NCI-H2029 (cell line): ENCODE data around the gene JAG1.
"Not testable (repeated sequence)": the region's sequence is repeated elsewhere in the genome, so short reads cannot be mapped to it uniquely, and the experiment has no call there.

ENCODE experiments used
- DNase-seq: peaks from one replicate; lab custom pipeline; 2025; lab: John Stamatoyannopoulos, UW

Gene JAG1

GRCh38 chr20:10637031-10637559, 36.7 kb downstream of the JAG1 start:
- no peak for DNase-seq

- DNase-seq = no peak
Observed at GRCh38 chr20:10636326-10636818, 37.4 kb downstream of the JAG1 start.

- DNase-seq = no peak
Observed at GRCh38 chr20:10635476-10636208, 38.2 kb downstream of the JAG1 start.

- no peak for DNase-seq
Observed at GRCh38 chr20:10634683-10635411, 39.0 kb downstream of the JAG1 start.

GRCh38 chr20:10634211-10634610, 39.6 kb downstream of the JAG1 start:
- DNase-seq = no peak

GRCh38 chr20:10633718-10634117, 40.1 kb downstream of the JAG1 start:
- no peak for DNase-seq

GRCh38 chr20:10632721-10633509, 40.9 kb downstream of the JAG1 start:
- no peak for DNase-seq

- no peak for DNase-seq
Observed at GRCh38 chr20:10631126-10631525, 42.7 kb downstream of the JAG1 start.

GRCh38 chr20:10629946-10630650, 43.7 kb downstream of the JAG1 start:
- DNase-seq = no peak

GRCh38 chr20:10626896-10627295, 46.9 kb downstream of the JAG1 start:
- DNase-seq = no peak

GRCh38 chr20:10625641-10626040, 48.2 kb downstream of the JAG1 start:
- no peak for DNase-seq

GRCh38 chr20:10622657-10623418, 51.0 kb downstream of the JAG1 start:
- no peak for DNase-seq

- DNase-seq = no peak
Observed at GRCh38 chr20:10621149-10621548, 52.6 kb downstream of the JAG1 start.

- DNase-seq = no peak
Observed at GRCh38 chr20:10619427-10619826, 54.4 kb downstream of the JAG1 start.

- no peak for DNase-seq
Observed at GRCh38 chr20:10618611-10619245, 55.1 kb downstream of the JAG1 start.

GRCh38 chr20:10617549-10618133, 56.2 kb downstream of the JAG1 start:
- DNase-seq = not testable (repeated sequence)

GRCh38 chr20:10616212-10616611, 57.6 kb downstream of the JAG1 start:
- DNase-seq = no peak

GRCh38 chr20:10613911-10614310, 59.9 kb downstream of the JAG1 start:
- no peak for DNase-seq

- not testable (repeated sequence) for DNase-seq
Observed at GRCh38 chr20:10613426-10613825, 60.4 kb downstream of the JAG1 start.

GRCh38 chr20:10611357-10611756, 62.4 kb downstream of the JAG1 start:
- no peak for DNase-seq
